Endothelial cell of umbilical vein (primary cell): ENCODE data around the gene PTPRU. TPM values are rescaled to one million over a fixed set of nuclear protein-coding genes. Genes with fewer than 3 reads are reported as not detected.

Experiments
- BruUV-seq: library from RNA; stranded (reverse); fragments of 400-500 nt; replicated peaks from 2 replicates; lab custom pipeline; 2021; lab: Mats Ljungman, UMichigan
- CTCF ChIA-PET: fragments of 300-600, 350-600 bp; sonication (Branson Sonifier 250); formaldehyde crosslinking; loops from one replicate; lab custom pipeline; 2021; ENCODE audit warnings: antibody characterized with exemption, inconsistent platforms; lab: Charles Lee
- POLR2A ChIA-PET: fragments of 300-600, 350-600 bp; sonication (Branson Sonifier 250); formaldehyde crosslinking; loops from one replicate; lab custom pipeline; 2021; ENCODE audit warnings: antibody characterized with exemption, inconsistent platforms; lab: Charles Lee
- DNase-seq: peaks from one replicate; pipeline ENCODE4 v3.0.0-alpha.2; 2011; ENCODE audit warnings: low read depth, low spot score
- FAIRE-seq: peaks from 2 replicates; lab custom pipeline; 2011; peaks lifted over from hg19 to GRCh38; lab: Jason Lieb, UNC
- H2AFZ ChIP-seq: 2 replicates; pipeline ENCODE4 v1.6.0; 2012; ENCODE audit warnings: low read depth, low read length, control low read depth, inconsistent platforms
- H3K27ac ChIP-seq: 2 replicates; pipeline ENCODE4 v1.5.1; 2011; ENCODE audit warnings: low read depth, mild to moderate bottlenecking, control low read depth, low read length, moderate library complexity; ENCODE audit not compliant: insufficient read depth
- H3K27me3 ChIP-seq, 2 experiments: 2 replicates each; pipeline versions ENCODE4 v1.6.0 to v1.6.1; 2011; ENCODE audit warnings: low read length in 2 of 2, mixed read lengths in 1 of 2; ENCODE audit not compliant: control insufficient read depth in 2 of 2, insufficient read depth in 2 of 2
- H3K36me3 ChIP-seq, 2 experiments: 2 replicates in 1 of 2; 3 replicates in 1 of 2; pipeline ENCODE4 v1.5.1; 2011; ENCODE audit warnings: low read length in 2 of 2, mild to moderate bottlenecking in 1 of 2, moderate library complexity in 1 of 2; ENCODE audit not compliant: control insufficient read depth in 2 of 2, insufficient read depth in 2 of 2; ENCODE audit errors: extremely low read depth in 1 of 2
- H3K4me1 ChIP-seq: 3 replicates; pipeline ENCODE4 v1.5.1; 2011; ENCODE audit warnings: mild to moderate bottlenecking, low read length; ENCODE audit not compliant: control insufficient read depth, insufficient read depth; ENCODE audit errors: extremely low read depth
- H3K4me2 ChIP-seq: 2 replicates; pipeline ENCODE4 v1.6.1; 2011; ENCODE audit warnings: low read length, control low read depth, mixed read lengths; ENCODE audit not compliant: insufficient read depth
- H3K4me3 ChIP-seq, 3 experiments: fragments of 200-600 bp in 1 of 3; sonication (generic), shearing (Covaris generic) in 1 of 3; replicated peaks in 1 of 3; 2 replicates each; pipeline ENCODE4 v1.5.1; 2011 to 2016; ENCODE audit warnings: control low read depth in 3 of 3, low read length in 3 of 3, mild to moderate bottlenecking in 2 of 3, inconsistent platforms in 1 of 3, low read depth in 1 of 3, moderate library complexity in 1 of 3; ENCODE audit not compliant: insufficient read depth in 1 of 3
- H3K79me2 ChIP-seq: 2 replicates; pipeline ENCODE4 v1.6.0; 2012; ENCODE audit warnings: low read length, inconsistent platforms; ENCODE audit not compliant: control insufficient read depth, insufficient read depth
- H3K9ac ChIP-seq: replicated peaks from 2 replicates; pipeline ENCODE3; 2011; ENCODE audit warnings: low read length, control low read depth; ENCODE audit not compliant: insufficient read depth; ENCODE audit errors: extremely low read depth
- H3K9me1 ChIP-seq: replicated peaks from 3 replicates; pipeline ENCODE4 v1.6.0; 2011; ENCODE audit warnings: mild to moderate bottlenecking, low read length; ENCODE audit not compliant: control insufficient read depth, insufficient read depth; ENCODE audit errors: extremely low read depth
- H3K9me3 ChIP-seq: replicated peaks from 2 replicates; pipeline ENCODE4 v1.5.1; 2012; ENCODE audit warnings: low read length, inconsistent platforms; ENCODE audit not compliant: control insufficient read depth, insufficient read depth
- H4K20me1 ChIP-seq: replicated peaks from 2 replicates; pipeline ENCODE3; 2011; ENCODE audit warnings: mild to moderate bottlenecking, low read length; ENCODE audit not compliant: control insufficient read depth, insufficient read depth; ENCODE audit errors: extremely low read depth
- CTCF ChIP-seq, 2 donors: IDR thresholded peaks; 1 replicate in 1 of 2; 2 replicates in 1 of 2; pipeline ENCODE4 v1.5.1; 2011; ENCODE audit warnings: low read length in 2 of 2, mild to moderate bottlenecking in 2 of 2, moderate library complexity in 2 of 2, control low read depth in 1 of 2, inconsistent platforms in 1 of 2, low read depth in 1 of 2; ENCODE audit not compliant: insufficient read depth in 1 of 2; ENCODE audit errors: extremely low read depth in 1 of 2
- EZH2 ChIP-seq: IDR thresholded peaks from 2 replicates; pipeline ENCODE4 v1.6.1; 2012; ENCODE audit warnings: borderline replicate concordance, low read depth, mild to moderate bottlenecking, moderate library complexity, low read length, inconsistent platforms; ENCODE audit not compliant: severe bottlenecking
- FOS ChIP-seq: IDR thresholded peaks from 2 replicates; pipeline ENCODE4 v1.6.1; 2011; ENCODE audit warnings: mild to moderate bottlenecking, low read length, moderate library complexity, borderline replicate concordance; ENCODE audit not compliant: insufficient read depth
- GATA2 ChIP-seq: IDR thresholded peaks from 2 replicates; pipeline ENCODE4 v1.7.0; 2011; ENCODE audit warnings: low read depth, mild to moderate bottlenecking, moderate library complexity, mixed read lengths, low read length; ENCODE audit not compliant: insufficient read length, insufficient read depth
- JUN ChIP-seq: IDR thresholded peaks from 2 replicates; pipeline ENCODE4 v1.6.1; 2011; ENCODE audit warnings: borderline replicate concordance, low read depth; ENCODE audit not compliant: insufficient read length, insufficient read depth
- MAX ChIP-seq: IDR thresholded peaks from 2 replicates; pipeline ENCODE4 v1.6.1; 2011; ENCODE audit not compliant: insufficient read depth, insufficient read length
- MYC ChIP-seq: IDR thresholded peaks from one replicate; pipeline ENCODE4 v1.6.1; 2011; ENCODE audit warnings: mild to moderate bottlenecking, low read depth, low read length
- POLR2A ChIP-seq: IDR thresholded peaks from 2 replicates; pipeline ENCODE4 v1.6.1; 2012; ENCODE audit warnings: low read depth, mild to moderate bottlenecking, control low read depth, low read length
- POLR2AphosphoS5 ChIP-seq: IDR thresholded peaks from 2 replicates; pipeline ENCODE4 v1.6.1; 2012; ENCODE audit warnings: low read depth, mild to moderate bottlenecking, control low read depth, low read length, moderate library complexity; ENCODE audit not compliant: insufficient read depth
- dilution Hi-C: fragments of 300-500 bp; cut with MboI; formaldehyde crosslinking; loops from one replicate; pipeline ENCODE4 v1.15.0; 2019; ENCODE audit warnings: low sequenced_read_pairs; ENCODE audit not compliant: extremely low pct_ligation_motif_present
- intact Hi-C: fragments of 100-400 bp; cut with micrococcal nuclease; formaldehyde crosslinking; loops from one replicate; pipeline ENCODE4 v1.10.0; 2022
- polyA plus RNA-seq, 4 experiments: library from polyadenylated mRNA; depleted of rRNA in 3 of 4; stranded (reverse) in 3 of 4; unstranded in 1 of 4; fragments of >200 nt; gene quantifications; 2 replicates each; pipeline versions ENCODE4 v1.2.1 to v1.2.3, GENCODE V29; 2011 to 2012; ENCODE audit warnings: missing spikeins in 1 of 4
- total RNA-seq: library from RNA; stranded (reverse); gene quantifications from 2 replicates; pipeline ENCODE4 v1.2.3, GENCODE V29; 2021

The PTPRU gene
- total and polyA plus RNA-seq, 2 donors (not counting 3 experiments of a cell fraction or from before 2014, with no cell fraction given), result 0.58 to 2.6 TPM

- H3K9ac ChIP-seq, result no peak overlapping the region
- no peak overlapping the region for H3K4me2 ChIP-seq
- dilution Hi-C loops (no loop called here), intact Hi-C loops (no loop called here)
- no peaks in the 10 kb centered on the region for H3K9me1 ChIP-seq
- BruUV-seq, result no TSS peak
- no peak overlapping the region for H3K27ac ChIP-seq
- no peaks in the 10 kb centered on the region for H3K36me3 ChIP-seq
- H2AFZ ChIP-seq, result no peak overlapping the region
- DNase-seq, result no peak
- H4K20me1 ChIP-seq, result no peaks in the 10 kb centered on the region
- no peak overlapping the region for H3K4me3 ChIP-seq
- H3K27me3 ChIP-seq, result peaks cover 6 to 11% of the 10 kb centered on the region in 2 experiments
- ChIA-PET CTCF (interaction anchor here (1.5 kb wide), 1 partner anchor 1111 kb away, joined by 3 read pairs; no protein-coding TSS in a partner anchor), POLR2A (no interaction called here)
- H3K9me3 ChIP-seq, result no peaks in the 10 kb centered on the region
- no peaks in the 10 kb centered on the region for H3K4me1 ChIP-seq
- no peaks in the 10 kb centered on the region for H3K79me2 ChIP-seq
- TF ChIP-seq JUN (no peak), CTCF (IDR thresholded peaks at IDR 0.05; ENCODE audit: extremely low read depth in 1 of 2, insufficient read depth in 1 of 2, low read depth in 1 of 2, low read length in 2 of 2) (no peak), POLR2AphosphoS5 (no peak), MYC (no peak), GATA2 (no peak), MAX (no peak), FOS (no peak), EZH2 (no peak), POLR2A (no peak)
- no peak for FAIRE-seq
These were observed 33.1 kb downstream of the PTPRU start for GRCh38 chr1:29269382-29269781.
